CD4-positive, alpha-beta T cell treated with Interferon gamma for 1 hour (primary cell): Measurements from ENCODE around the gene PSENEN.

Source experiments
- DNase-seq: peaks from one replicate; pipeline ENCODE4 v3.0.0-alpha.2; 2020

PSENEN gene

GRCh38 chr19:35736913-35737886 lies 8.3 kb upstream of the PSENEN start:
- no peak for DNase-seq

- DNase-seq, result no peak
Observed at GRCh38 chr19:35738021-35738886, 7.2 kb upstream of the PSENEN start.

- DNase-seq, result no peak
Observed at GRCh38 chr19:35738887-35739229, 6.6 kb upstream of the PSENEN start.

- no peak for DNase-seq
Observed at GRCh38 chr19:35739275-35740107, 6.0 kb upstream of the PSENEN start.

GRCh38 chr19:35740108-35740422 lies 5.4 kb upstream of the PSENEN start:
- no peak for DNase-seq

- peak; percentile 95 for DNase-seq
Observed at GRCh38 chr19:35740423-35741202, 4.8 kb upstream of the PSENEN start.

- DNase-seq, result no peak
Observed at GRCh38 chr19:35741203-35741515, 4.3 kb upstream of the PSENEN start.

- peak; percentile 77 for DNase-seq
Observed at GRCh38 chr19:35742121-35742724, 3.2 kb upstream of the PSENEN start, which contains the start of gene IGFLR1. TSS of gene IGFLR1 (minus strand) at chr19:35742452. CDS start at chr19:35741180, 1,272 bp downstream.

- DNase-seq, result no peak
Observed at GRCh38 chr19:35743640-35744429, 1.6 kb upstream of the PSENEN start.

- peak; percentile 94 for DNase-seq
Observed at GRCh38 chr19:35744430-35745327, 772 bp upstream of the PSENEN start.

GRCh38 chr19:35746087-35746462 lies 624 bp downstream of the PSENEN start:
- no peak for DNase-seq

- no peak for DNase-seq
Observed at GRCh38 chr19:35746531-35746930, 1.1 kb downstream of the PSENEN start.

GRCh38 chr19:35748106-35749020 lies 2.9 kb downstream of the PSENEN start, which contains the start of gene LIN37:
TSS of gene LIN37 (plus strand) at chr19:35748576. CDS start at chr19:35748725, 149 bp downstream.
- peak; percentile 99 for DNase-seq

- DNase-seq, result no peak
Observed at GRCh38 chr19:35750167-35750566, 4.7 kb downstream of the PSENEN start.

GRCh38 chr19:35751839-35752745 lies 6.6 kb downstream of the PSENEN start:
- no peak for DNase-seq

- no peak for DNase-seq
Observed at GRCh38 chr19:35752746-35753350, 7.4 kb downstream of the PSENEN start.
